ENCODE data around the gene PIGM. TPM values are rescaled to one million over a fixed set of nuclear protein-coding genes. Genes with fewer than 3 reads are reported as not detected.

Gene PIGM
- total and polyA plus RNA-seq, 8 donors = 7.0 to 13.2 (median 12.0) TPM

DNA sequence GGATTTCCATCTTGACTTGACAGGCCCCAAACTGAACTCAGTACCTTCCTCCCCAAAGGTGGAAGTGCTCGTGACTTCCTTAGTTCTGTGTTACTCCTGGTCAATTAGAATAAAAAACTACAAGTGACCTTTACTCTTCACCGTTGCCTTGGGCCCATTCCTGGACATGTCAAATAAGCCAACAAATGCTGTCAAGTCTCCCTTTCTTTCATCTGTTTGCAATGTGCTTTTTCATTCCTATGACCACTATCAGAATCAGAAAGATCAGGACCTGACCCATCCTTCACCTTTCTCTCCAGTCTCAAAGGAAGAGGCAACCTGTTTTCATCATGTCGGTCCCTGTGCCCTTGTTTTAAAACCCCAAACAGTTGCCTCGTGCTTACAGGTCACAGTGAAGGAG is 43.1 kb upstream of the PIGM start:
- Histone ChIP-seq H3K4me1 (peaks cover 4 to 23% of the 10 kb centered on the region in 2 donors), H3K9me3 (no peaks in the 10 kb centered on the region), H3K36me3 (no peaks in the 10 kb centered on the region), H3K27ac (no peak overlapping the region), H3K27me3 (peaks cover 11 to 64% of the 10 kb centered on the region in 2 donors), H3K4me3 (no peak overlapping the region)
- TF ChIP-seq, protein P1, sequence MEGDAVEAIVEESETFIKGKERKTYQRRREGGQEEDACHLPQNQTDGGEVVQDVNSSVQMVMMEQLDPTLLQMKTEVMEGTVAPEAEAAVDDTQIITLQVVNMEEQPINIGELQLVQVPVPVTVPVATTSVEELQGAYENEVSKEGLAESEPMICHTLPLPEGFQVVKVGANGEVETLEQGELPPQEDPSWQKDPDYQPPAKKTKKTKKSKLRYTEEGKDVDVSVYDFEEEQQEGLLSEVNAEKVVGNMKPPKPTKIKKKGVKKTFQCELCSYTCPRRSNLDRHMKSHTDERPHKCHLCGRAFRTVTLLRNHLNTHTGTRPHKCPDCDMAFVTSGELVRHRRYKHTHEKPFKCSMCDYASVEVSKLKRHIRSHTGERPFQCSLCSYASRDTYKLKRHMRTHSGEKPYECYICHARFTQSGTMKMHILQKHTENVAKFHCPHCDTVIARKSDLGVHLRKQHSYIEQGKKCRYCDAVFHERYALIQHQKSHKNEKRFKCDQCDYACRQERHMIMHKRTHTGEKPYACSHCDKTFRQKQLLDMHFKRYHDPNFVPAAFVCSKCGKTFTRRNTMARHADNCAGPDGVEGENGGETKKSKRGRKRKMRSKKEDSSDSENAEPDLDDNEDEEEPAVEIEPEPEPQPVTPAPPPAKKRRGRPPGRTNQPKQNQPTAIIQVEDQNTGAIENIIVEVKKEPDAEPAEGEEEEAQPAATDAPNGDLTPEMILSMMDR (IDR thresholded peaks at IDR 0.05) = no peak
- ATAC-seq (no peak), DNase-seq (no peak)
- intact Hi-C loops (cut with DNase I) = no loop called here

DNA sequence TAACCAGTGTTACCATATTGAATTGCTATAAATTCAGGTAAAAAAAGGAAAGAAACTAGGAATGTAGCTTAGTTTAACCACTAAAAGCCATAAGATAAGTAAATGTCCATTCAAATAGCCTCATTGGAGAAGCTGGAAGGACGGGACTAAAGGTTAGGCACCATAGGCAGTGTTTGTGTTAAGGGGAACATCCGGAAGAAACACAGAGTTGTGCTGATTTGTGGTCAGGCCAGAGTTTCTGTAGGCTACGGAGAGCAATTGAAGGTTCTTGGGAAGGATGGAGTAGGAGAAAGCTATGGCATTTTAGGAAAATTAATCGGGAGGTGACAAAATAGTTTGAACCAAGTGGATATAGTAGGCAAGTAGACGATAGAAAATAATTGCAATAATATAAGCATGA is 39.5 kb upstream of the PIGM start:
- intact Hi-C loops (cut with DNase I) = no loop called here
- Histone ChIP-seq H3K36me3 (no peaks in the 10 kb centered on the region), H3K27ac (no peak overlapping the region), H3K27me3 (peaks cover 6 to 45% of the 10 kb centered on the region in 2 donors), H3K9me3 (no peaks in the 10 kb centered on the region), H3K4me1 (peaks cover 4 to 26% of the 10 kb centered on the region in 2 donors), H3K4me3 (no peak overlapping the region)
- TF ChIP-seq, protein P1 (IDR thresholded peaks at IDR 0.05) = no peak
- ATAC-seq (no peak), DNase-seq (no peak)

DNA sequence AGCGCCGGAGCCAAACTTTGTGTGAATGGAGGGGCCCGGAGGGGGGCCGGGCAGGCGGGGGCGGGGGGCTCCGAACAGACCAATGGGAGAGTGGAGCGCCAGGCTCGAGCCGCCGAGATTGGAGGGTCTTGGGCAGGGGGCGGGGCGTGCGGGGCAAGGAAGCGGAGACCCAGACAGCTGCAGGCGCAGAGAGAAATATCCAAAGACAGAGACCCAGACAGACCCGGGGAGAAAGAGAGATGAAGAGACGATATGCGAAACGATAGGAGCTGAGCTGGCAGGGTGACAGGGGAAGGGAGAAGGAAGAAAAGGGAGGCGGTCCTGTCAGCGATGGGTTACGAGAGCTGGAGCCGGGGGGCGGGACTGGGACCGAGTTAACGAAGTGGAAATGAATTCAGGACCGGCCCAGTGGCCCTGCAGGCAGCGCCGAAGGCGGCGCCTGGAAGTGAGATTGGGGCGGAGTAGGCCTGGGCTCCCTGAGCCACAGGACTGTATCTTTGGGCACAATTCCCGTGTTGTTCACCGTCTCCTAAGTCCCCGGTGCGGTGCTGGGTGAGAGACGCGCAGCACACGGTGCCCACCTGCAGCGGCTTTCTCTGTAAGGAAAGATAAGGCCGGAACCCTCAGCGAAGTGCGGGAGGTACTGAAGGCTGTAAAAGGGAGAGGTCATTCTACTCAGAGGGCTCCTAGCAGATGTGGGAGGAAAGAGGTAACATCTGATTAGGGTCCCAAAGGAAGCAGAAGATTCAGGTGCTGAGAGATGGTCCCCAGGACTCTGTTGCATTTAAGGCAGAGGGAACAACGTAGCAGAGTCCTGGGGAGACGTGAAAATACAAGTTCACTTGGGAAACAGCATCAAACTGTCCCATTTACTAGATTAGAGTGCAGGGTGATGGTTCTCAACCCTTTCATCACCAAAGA is 38.7 kb upstream of the PIGM start:
- H3K4me1 ChIP-seq = peaks cover 4 to 18% of the 10 kb centered on the region in 2 donors
- H3K36me3 ChIP-seq = no peaks in the 10 kb centered on the region
- intact Hi-C loops (cut with DNase I) = no loop called here
- peaks cover 6 to 38% of the 10 kb centered on the region in 2 donors for H3K27me3 ChIP-seq
- H3K9me3 ChIP-seq = no peaks in the 10 kb centered on the region
- DNase-seq = peak; percentile 69 to 91 (median 72)
- H3K4me3 ChIP-seq = peak overlapping the region; percentile 41 to 48
- peak; percentile 93 for ATAC-seq
- TF ChIP-seq, protein P1 (IDR thresholded peaks at IDR 0.05) = no peak
- H3K27ac ChIP-seq = no peak overlapping the region

DNA sequence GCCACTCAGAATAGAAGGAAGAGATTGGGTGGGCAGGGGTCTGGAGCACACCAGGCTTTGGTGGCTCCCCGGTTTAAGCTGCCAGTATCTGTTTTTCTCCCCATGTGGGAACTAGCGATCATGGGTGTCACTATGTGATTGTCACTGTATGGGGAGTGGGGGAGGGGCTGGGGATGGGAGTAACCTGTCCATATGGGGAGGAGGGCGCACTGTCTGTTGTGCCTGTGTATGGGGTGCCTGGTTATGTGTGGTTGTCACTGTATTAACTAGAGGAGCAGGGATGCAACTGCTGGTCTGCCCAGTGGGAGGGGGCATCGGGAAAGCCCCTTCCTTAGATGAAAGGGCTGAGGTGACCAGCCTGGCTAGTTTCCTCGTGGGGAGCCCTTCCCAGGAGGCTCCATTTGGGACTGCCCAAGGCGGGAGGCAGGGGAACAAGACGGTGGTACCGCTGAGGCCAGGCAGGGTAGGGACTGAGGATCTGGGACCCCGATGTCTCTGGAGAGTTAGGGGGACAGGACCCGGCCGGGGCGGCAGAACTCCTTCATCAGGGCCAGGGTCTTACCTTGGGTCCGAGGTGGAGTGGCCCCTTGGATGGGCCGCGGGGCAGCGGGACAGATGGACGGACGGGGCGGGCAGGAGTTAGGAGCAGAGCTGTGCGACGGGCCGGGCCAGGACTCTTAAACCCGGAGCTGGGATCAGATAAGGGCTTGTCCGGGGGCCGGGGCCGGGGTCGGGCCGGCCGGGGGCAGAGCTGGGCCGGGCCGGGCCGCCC is 37.9 kb upstream of the PIGM start, which contains the start of gene KCNJ10:
Gene KCNJ10, minus strand, starts transcription at position 701 of the 772 bp plus-strand sequence. CDS start 27,628 bp downstream, outside the sequence.
- DNase-seq (peak in 1 of 4 donors; percentile 80), ATAC-seq (no peak)
- intact Hi-C loops (cut with DNase I) = no loop called here
- Histone ChIP-seq H3K36me3 (no peaks in the 10 kb centered on the region), H3K4me1 (peaks cover 4 to 16% of the 10 kb centered on the region in 2 donors), H3K27me3 (peaks cover 6 to 38% of the 10 kb centered on the region in 2 donors), H3K27ac (no peak within 1 kb of the TSS), H3K4me3 (peak within 1 kb of the TSS; percentile 41 to 48), H3K9me3 (no peaks in the 10 kb centered on the region)
- TF ChIP-seq, protein P1 (IDR thresholded peaks at IDR 0.05) = no peak

DNA sequence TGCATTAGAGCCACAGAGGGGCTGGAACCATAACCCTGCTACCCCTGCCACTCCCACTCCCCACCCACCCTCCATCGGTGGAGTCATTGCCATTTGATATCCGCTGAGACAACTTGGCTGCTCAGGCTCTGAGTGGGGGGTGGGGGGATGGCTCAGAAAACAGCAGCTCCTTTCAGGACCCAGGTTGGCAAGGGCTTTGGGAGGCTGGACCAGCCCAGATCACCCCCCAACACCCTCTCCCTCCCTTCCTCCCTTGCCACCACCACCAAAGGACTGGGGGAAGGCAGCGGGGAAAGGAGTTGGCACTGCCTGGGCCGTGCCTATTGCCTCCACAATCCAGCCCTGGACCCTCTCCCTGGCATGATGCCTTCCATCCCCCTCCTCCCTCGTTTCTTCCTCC is 36.4 kb upstream of the PIGM start:
- Histone ChIP-seq H3K9me3 (no peaks in the 10 kb centered on the region), H3K4me1 (peaks cover 4 to 16% of the 10 kb centered on the region in 2 donors), H3K36me3 (no peaks in the 10 kb centered on the region), H3K27ac (no peak overlapping the region), H3K4me3 (no peak overlapping the region), H3K27me3 (peaks cover 6 to 41% of the 10 kb centered on the region in 2 donors)
- intact Hi-C loops (cut with DNase I) = no loop called here
- ATAC-seq (no peak), DNase-seq (no peak)
- TF ChIP-seq, protein P1 (IDR thresholded peaks at IDR 0.05) = no peak

Measured in left lung (tissue), 10 donors.